GM18526 (cell line): ENCODE results near the gene ERBB3.

ENCODE experiments used
- POLR2A ChIP-seq: IDR thresholded peaks from 3 replicates; pipeline ENCODE4 v1.6.1; 2011; ENCODE audit not compliant: insufficient read length; ENCODE audit errors: extremely low read depth

ERBB3 gene

DNA sequence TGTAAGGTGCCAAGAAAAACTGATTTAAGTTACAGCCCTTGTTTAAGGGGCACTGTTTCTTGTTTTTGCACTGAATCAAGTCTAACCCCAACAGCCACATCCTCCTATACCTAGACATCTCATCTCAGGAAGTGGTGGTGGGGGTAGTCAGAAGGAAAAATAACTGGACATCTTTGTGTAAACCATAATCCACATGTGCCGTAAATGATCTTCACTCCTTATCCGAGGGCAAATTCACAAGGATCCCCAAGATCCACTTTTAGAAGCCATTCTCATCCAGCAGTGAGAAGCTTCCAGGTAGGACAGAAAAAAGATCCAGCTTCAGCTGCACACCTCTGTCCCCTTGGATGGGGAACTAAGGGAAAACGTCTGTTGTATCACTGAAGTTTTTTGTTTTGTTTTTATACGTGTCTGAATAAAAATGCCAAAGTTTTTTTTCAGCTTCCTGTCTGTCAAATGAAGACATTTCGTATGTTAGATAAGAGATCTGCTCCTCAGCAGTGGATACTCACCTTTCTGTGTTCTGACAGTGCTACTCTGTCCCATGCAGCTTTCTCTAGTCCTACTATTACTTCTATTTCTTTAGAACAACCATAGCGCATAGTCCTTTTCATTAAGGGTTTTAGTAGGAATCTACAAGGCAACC, 23.2 kb downstream of the ERBB3 start:
- no peak for TF ChIP-seq POLR2A

DNA sequence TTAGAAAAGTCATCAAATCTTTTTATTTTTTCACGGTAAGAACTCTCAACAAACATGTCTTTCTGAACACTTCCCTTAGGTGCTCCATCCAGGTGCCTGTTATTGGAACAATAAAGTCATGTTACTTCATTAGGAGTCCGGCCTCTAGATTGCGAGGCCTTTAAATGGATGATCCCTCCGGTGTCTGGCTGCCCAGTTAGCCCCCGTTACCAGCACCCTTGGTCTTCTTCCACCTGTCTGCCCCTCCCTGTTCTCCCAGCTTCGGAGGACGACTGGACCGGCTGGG, 23.8 kb downstream of the ERBB3 start:
- TF ChIP-seq POLR2A = no peak

DNA sequence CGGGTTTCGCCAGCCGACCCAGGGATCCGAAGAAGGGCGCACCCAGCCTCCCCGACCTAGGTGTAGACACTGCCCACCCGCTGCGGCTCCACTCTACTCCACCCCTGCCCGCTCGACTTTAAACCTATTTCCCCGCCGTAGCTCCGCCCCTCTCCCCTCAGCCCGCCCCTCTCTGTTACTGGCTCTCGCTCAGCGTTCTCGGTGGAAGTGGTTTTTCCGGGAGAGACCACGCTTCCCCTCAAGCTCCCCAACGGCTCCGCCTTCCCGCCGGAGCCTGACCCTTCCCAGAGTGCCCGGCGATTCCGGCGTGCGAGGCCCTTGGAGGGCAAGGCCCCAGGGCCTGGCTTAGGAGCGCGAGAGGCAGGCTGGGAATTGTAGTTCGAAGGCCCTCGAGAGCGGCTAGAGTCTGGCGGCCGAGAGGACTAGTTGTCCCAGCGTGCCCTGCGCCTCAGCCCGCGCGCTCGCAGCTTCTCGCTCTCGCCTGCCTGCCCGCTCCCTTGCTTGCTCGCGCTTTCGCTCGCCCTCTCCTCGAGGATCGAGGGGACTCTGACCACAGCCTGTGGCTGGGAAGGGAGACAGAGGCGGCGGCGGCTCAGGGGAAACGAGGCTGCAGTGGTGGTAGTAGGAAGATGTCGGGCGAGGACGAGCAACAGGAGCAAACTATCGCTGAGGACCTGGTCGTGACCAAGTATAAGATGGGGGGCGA, 24.3 kb downstream of the ERBB3 start, which contains the start of gene PA2G4:
PA2G4 (plus strand) TSS at position 451 of the 706 bp plus-strand sequence; CDS start at position 630, 179 bp downstream.
- peak; percentile 91 for TF ChIP-seq POLR2A

DNA sequence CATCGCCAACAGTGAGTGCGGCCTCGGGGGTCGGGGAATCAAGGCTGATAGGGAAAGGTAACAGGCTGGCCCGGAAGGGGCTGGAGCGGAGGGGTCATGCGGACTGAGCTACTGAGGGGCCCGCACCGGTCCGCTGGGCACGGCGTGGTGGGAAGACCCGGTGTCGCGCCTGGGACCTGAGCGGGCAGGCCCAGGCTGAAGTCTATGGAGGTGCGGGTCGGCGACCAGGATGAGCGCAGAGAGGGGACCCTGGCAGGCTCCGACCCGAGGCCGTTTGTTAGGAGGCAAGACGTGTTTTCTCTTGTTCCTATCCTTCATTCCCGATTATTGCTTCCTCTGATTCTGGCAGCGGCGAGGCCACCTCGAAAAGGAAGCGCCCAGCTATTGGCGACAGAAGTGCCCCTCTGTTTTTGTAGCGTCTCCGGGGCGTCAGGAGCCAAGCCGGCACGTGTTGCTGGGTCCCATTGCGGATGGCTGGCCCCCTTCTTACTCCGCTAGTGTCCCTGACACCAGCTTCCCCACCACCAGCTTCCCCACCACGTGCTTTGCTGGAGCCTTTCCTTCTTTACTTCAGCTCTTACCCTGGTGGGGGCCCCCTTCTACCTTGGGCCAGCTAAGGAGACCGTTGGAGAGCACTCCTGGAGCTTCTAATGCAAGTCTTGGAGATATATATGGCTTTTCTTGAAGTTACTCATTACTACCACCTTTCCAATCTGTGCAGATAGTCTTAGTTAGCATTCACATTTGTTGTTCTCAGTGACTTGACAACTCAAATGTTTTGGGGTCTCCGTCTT, 25.0 kb downstream of the ERBB3 start:
- TF ChIP-seq POLR2A = no peak

DNA sequence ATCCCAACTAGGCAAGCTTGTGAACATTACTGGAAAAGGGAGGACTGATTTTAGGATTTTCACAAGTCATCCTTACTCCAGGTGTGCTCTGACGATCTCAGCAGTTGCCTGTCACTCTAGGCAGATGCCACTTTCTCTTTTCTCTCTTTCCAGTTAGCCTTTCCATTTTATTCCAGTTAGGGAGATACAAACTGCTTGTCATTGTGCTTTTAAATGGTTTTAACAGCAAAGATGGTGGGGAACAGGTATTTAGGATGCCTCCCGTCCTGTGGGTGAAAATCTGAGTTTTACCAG, 25.6 kb downstream of the ERBB3 start:
- TF ChIP-seq POLR2A = no peak

DNA sequence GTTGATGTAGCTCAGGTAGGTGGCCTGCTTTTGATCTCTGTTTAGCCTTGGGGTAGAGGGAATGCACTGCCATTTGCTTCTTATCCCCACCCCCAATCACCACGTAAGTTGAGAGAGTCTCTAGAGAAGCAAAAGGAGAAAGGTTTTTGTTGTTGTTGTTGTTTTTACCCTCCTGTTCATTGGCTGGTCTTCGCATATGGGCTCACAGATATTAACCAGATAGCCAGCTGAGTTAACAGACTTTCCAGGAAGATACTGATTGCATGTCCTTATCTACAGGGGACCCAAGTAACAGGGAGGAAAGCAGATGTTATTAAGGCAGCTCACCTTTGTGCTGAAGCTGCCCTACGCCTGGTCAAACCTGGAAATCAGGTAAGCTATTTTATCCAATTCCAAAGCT, 27.3 kb downstream of the ERBB3 start:
- no peak for TF ChIP-seq POLR2A

DNA sequence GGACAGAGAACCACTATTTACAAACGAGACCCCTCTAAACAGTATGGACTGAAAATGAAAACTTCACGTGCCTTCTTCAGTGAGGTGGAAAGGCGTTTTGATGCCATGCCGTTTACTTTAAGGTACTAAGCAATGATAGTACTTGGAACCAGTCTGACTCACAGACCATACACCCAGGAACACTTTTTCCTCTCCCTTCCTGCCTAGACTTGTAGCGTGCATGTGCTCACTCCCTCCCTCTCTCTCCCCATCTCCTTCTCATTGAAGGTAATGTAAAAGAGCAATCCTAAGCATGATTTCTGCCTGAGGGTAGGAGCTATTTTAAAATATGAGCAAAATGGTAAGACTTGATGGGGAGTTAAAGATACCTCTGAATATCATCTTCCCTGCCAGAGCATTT, 30.6 kb downstream of the ERBB3 start:
- TF ChIP-seq POLR2A = no peak

DNA sequence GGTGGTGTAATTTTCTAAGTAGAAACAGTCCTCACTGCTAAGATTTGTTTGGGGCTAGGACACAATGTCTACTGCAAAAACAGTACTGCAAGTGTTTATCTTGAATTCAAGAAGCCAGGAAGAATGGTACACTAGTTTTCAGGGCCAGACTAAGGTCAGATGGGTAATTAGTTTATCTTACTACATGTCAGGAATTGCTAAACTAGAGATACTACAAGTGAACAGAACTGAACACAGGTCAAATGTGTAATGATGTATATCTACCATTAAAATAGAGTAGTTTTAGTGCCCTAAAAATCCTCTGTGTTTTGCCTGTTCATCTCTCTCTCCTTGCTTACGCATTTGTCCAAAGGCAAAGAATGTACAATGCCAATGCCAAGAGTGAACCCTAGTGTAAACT, 34.1 kb downstream of the ERBB3 start:
- no peak for TF ChIP-seq POLR2A

DNA sequence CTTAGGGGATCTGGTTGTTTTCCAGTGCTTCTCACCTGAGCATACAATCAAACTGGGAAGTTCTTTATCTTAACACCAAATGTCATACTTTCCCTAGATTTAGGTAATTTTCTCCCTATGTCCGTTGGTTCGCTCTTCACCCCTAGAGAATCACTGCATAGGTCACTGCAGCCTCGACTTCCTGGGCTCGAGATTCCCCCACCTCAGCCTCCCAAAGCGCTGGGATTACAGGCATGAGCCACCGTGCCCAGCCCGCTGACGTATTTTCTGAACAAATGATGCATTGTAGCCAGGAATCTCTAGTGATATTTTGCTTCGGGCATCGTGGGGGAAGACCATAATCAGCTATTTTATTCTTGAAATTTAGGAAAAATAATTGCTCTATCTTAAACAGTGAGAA, 35.4 kb downstream of the ERBB3 start:
- no peak for TF ChIP-seq POLR2A

DNA sequence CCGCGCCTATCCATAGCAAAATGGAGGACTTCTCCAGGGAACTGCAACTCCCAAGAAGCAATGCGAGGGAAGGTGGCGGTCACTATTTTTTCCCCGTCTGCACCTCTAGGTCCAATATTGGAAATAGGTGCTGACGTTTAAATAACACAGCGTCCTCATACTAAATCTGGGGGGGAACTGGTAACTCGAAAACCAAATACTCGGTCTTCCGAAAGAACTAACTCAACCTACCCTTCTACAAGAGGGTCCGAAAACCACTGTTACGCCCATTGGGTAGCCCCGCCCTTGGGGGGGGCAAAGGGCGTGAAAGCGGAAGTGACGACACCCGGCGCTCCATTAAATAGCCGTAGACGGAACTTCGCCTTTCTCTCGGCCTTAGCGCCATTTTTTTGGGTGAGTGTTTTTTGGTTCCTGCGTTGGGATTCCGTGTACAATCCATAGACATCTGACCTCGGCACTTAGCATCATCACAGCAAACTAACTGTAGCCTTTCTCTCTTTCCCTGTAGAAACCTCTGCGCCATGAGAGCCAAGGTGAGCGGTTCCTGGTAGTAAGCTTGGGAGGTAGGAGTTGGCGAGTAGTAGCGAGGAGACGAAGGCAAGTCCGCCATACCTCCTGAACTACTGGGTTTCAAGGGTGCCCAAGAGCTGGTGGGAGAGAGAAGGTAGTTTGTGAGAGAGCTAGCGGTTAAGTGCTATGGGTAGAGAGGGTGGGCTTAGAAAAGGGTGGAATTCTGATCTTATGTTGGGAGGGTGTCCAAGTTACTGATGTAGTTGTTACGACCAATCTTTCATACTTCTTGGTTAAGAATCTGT, 36.5 kb downstream of the ERBB3 start, which contains the start of gene RPL41:
RPL41 (plus strand) TSS at position 367 of the 815 bp plus-strand sequence.
- peak; percentile 99 for TF ChIP-seq POLR2A

DNA sequence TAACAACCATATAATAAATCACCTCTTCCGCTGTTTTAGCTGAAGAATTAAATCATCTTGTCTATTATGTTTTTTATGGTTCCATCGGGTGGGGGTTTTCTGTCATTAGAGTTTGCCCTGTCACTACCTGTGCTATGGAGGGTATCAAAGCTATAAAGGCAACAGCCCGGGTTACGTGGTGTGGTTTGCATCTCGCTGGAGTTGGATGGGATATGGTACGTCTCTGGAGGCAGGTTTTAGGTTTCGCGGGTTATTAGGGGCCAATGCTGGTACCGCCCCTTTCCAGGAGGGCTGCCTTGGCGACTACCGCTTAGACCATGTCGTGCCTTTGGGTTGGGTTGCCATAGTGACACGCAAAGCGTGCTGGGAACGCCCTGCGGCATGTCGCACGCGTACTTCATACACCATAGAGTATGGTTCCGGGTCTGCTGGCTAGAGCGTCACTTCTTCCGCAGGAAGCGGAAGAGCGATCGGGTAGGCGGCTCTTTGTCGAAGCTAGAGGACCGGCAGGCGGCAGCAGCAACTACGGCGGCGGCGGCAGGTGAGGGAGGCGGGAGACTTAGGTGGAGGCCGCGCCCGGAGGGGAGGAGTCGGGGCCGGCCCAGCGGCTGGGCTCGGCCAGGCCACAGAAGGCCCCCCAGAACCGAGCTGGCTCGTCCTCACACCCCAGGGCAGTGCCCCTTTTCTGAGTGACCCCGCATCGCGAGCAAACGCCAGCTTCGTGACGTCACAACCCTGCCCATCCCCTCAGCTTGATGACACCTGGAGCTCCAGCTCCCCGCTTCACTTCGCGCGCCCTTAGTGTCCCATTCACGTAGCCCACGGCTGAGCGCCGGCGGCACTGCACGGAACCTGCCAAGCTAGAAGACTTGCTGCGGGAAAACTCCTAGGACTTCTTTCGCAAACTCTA, 38.1 kb downstream of the ERBB3 start, which contains the start of gene ZC3H10:
ZC3H10 (plus strand) TSS at position 489 of the 910 bp plus-strand sequence. CDS start 2,297 bp downstream, outside the sequence.
- peak; percentile 98 for TF ChIP-seq POLR2A

DNA sequence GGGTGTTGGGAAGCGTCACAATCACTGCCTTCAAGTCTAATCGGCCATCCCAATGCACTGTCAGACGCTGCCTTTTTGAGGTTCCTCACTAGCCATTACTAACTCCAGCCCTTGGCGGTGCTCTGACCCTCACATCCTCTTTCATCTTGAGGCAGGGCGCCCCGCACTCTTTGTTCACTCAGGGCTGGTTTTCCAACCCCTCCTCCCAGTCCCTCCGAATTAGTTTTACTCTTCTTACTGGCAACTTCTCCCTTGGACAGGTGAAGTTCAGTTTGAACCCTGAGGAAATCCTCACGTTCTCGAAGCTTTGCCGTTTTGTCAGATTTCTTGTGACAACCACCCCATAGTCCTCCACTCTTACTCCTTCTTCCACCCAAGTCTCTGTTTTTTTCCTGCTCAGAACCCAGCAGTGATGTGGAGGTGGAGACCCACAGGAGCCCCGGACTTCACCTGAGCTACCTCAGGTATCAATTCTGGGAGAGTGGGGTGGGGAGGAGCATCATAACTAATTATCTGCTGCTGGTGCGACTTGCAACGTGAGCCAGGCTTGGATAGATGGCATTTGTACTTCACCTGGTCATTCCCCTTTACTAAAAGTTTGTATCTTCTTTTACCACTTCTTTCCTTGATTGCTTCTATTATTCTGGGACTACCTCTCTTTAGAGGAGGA, 38.9 kb downstream of the ERBB3 start:
- TF ChIP-seq POLR2A = no peak

DNA sequence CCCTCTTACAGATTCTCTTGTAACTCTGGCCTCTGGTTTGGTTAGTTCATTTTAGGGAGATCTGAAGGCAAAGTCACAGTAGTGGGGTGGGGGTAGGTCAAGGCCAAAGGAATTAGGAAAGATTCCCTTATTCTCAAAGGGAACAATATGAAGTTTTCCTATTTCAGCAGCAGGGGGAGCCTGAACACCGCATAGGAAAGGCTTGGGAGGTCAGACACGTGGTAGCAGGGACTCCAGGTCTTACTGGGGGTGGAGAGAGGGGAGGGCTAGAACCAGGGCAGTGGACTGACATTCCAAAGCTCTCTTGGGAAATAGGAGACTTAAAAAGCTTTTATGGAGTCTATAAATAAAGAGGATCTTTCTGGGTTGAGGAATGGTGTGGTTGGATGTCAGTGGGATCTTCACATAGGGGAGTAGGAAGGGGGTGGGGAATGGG, 39.4 kb downstream of the ERBB3 start:
- no peak for TF ChIP-seq POLR2A
